SK-N-SH (cell line): ENCODE data around the gene GADD45B. TPM values are rescaled to one million over a fixed set of nuclear protein-coding genes. Genes with fewer than 3 reads are reported as not detected.

Source experiments
- CTCF ChIA-PET: fragments of 300-600, 350-600 bp; formaldehyde crosslinking; extraction: SDS; loops from one replicate; lab custom pipeline; 2021; lab: Yijun Ruan, JAX
- POLR2A ChIA-PET: fragments of 350-600 bp; sonication (Branson Sonifier 250); formaldehyde crosslinking; extraction: SDS; loops from one replicate; lab custom pipeline; 2020; ENCODE audit warnings: antibody characterized with exemption, inconsistent platforms; lab: Yijun Ruan, JAX
- DNase-seq: peaks from one replicate; pipeline ENCODE4 v3.0.0; 2012
- H2AFZ ChIP-seq: fragments of 200-600 bp; sonication (generic); 2 replicates; pipeline ENCODE4 v1.8.1; 2016; ENCODE audit warnings: antibody characterized with exemption, mild to moderate bottlenecking, low read depth
- H3F3A ChIP-seq: fragments of 200-600 bp; sonication (generic); replicated peaks from 2 replicates; pipeline ENCODE3; 2016; ENCODE audit warnings: antibody characterized with exemption, mild to moderate bottlenecking; ENCODE audit not compliant: insufficient read depth
- H3K27ac ChIP-seq, 2 experiments: fragments of 200-500 bp in 1 of 2; fragments of 200-600 bp in 1 of 2; sonication (Bioruptor generic) in 1 of 2; sonication (generic), shearing (Covaris generic) in 1 of 2; 2 replicates each; pipeline versions ENCODE4 v1.5.1 to v1.6.1; 2014 to 2016; ENCODE audit warnings: low read depth in 2 of 2, inconsistent platforms in 1 of 2, low read length in 1 of 2, mild to moderate bottlenecking in 1 of 2, mixed read lengths in 1 of 2
- H3K27me3 ChIP-seq: fragments of 200-600 bp; sonication (generic), shearing (Covaris generic); 2 replicates; pipeline ENCODE4 v1.6.1; 2016; ENCODE audit warnings: mixed run types; ENCODE audit not compliant: insufficient read depth
- H3K36me3 ChIP-seq, 2 experiments: fragments of 200-500 bp in 1 of 2; fragments of 200-600 bp in 1 of 2; sonication (Bioruptor generic) in 1 of 2; sonication (generic) in 1 of 2; replicated peaks in 1 of 2; 2 replicates each; pipeline versions ENCODE3 to v1.5.1; 2014 to 2016; ENCODE audit warnings: low read length in 1 of 2, mild to moderate bottlenecking in 1 of 2; ENCODE audit not compliant: insufficient read depth in 2 of 2, control insufficient read depth in 1 of 2
- H3K4me1 ChIP-seq, 2 experiments: fragments of 200-500 bp in 1 of 2; fragments of 200-600 bp in 1 of 2; sonication (Bioruptor generic) in 1 of 2; sonication (generic), shearing (Covaris generic) in 1 of 2; 2 replicates each; pipeline versions ENCODE4 v1.5.1 to v1.6.1; 2014 to 2016; ENCODE audit warnings: low read depth in 1 of 2, low read length in 1 of 2, mixed run types in 1 of 2; ENCODE audit not compliant: insufficient read depth in 2 of 2, control insufficient read depth in 1 of 2
- H3K4me2 ChIP-seq: fragments of 200-600 bp; sonication (generic), shearing (Covaris generic); 2 replicates; pipeline ENCODE4 v1.6.1; 2017; ENCODE audit warnings: mixed run types
- H3K4me3 ChIP-seq, 2 experiments: fragments of 200-500 bp in 1 of 2; fragments of 200-600 bp in 1 of 2; sonication (Bioruptor generic) in 1 of 2; sonication (generic), shearing (Covaris generic) in 1 of 2; 2 replicates each; pipeline versions ENCODE4 v1.5.1 to v1.8.1; 2014 to 2016; ENCODE audit warnings: low read depth in 2 of 2, inconsistent platforms in 1 of 2, low read length in 1 of 2, mild to moderate bottlenecking in 1 of 2, mixed read lengths in 1 of 2, moderate library complexity in 1 of 2
- H3K79me2 ChIP-seq: fragments of 200-600 bp; sonication (generic); 2 replicates; pipeline ENCODE4 v1.8.1; 2017; ENCODE audit warnings: mild to moderate bottlenecking; ENCODE audit not compliant: insufficient read depth
- H3K9ac ChIP-seq: fragments of 200-600 bp; sonication (generic); 2 replicates; pipeline ENCODE4 v1.6.1; 2017; ENCODE audit warnings: mixed run types
- H3K9me2 ChIP-seq: fragments of 200-600 bp; sonication (generic); 2 replicates; pipeline ENCODE4 v1.6.1; 2017; ENCODE audit warnings: mixed run types
- H3K9me3 ChIP-seq: fragments of 200-600 bp; sonication (generic); 2 replicates; pipeline ENCODE4 v1.6.1; 2017; ENCODE audit warnings: mixed run types, mild to moderate bottlenecking, moderate library complexity
- H4K20me1 ChIP-seq: fragments of 200-600 bp; sonication (generic); 2 replicates; pipeline ENCODE4 v1.6.1; 2017; ENCODE audit warnings: mild to moderate bottlenecking, mixed run types; ENCODE audit not compliant: insufficient read depth
- EP300 ChIP-seq, 2 experiments: IDR thresholded peaks; 2 replicates each; pipeline versions ENCODE4 v1.4.0 to v1.6.1; 2012; ENCODE audit warnings: borderline replicate concordance in 1 of 2, low read depth in 1 of 2, low read length in 1 of 2
- FOSL2 ChIP-seq: IDR thresholded peaks from 2 replicates; pipeline ENCODE4 v1.4.0; 2012; ENCODE audit warnings: low read depth, mild to moderate bottlenecking, moderate library complexity, borderline replicate concordance
- FOXJ3 ChIP-seq: sonication (generic); formaldehyde crosslinking; IDR thresholded peaks from 2 replicates; pipeline ENCODE4 v1.5.1; 2020; ENCODE audit warnings: mild to moderate bottlenecking, missing genetic modification reagents
- FOXM1 ChIP-seq: IDR thresholded peaks from 2 replicates; pipeline ENCODE4 v1.4.0; 2012; ENCODE audit warnings: low read depth, mild to moderate bottlenecking
- GABPA ChIP-seq: IDR thresholded peaks from 2 replicates; pipeline ENCODE4 v1.4.0; 2012; ENCODE audit warnings: low read depth, mild to moderate bottlenecking
- GATA2 ChIP-seq: sonication (generic); formaldehyde crosslinking; IDR thresholded peaks from 2 replicates; pipeline ENCODE4 v1.5.0; 2020; ENCODE audit warnings: mild to moderate bottlenecking, missing genetic modification reagents
- JUND ChIP-seq: IDR thresholded peaks from 2 replicates; pipeline ENCODE4 v1.4.0; 2012
- MAX ChIP-seq: IDR thresholded peaks from 2 replicates; pipeline ENCODE4 v1.4.0; 2012; ENCODE audit warnings: low read depth
- MEF2A ChIP-seq: IDR thresholded peaks from 2 replicates; pipeline ENCODE4 v1.4.0; 2012; ENCODE audit warnings: low read depth, borderline replicate concordance
- MXI1 ChIP-seq: IDR thresholded peaks from 2 replicates; pipeline ENCODE4 v1.6.1; 2012; ENCODE audit warnings: mild to moderate bottlenecking, low read depth, low read length, improper control_type of control experiment
- NFIC ChIP-seq: IDR thresholded peaks from 2 replicates; pipeline ENCODE4 v1.4.0; 2012; ENCODE audit warnings: borderline replicate concordance
- POLR2AphosphoS5 ChIP-seq: IDR thresholded peaks from 2 replicates; pipeline ENCODE4 v1.6.1; 2012; ENCODE audit warnings: low read depth, low read length
- RAD21 ChIP-seq: IDR thresholded peaks from 2 replicates; pipeline ENCODE4 v1.6.1; 2012; ENCODE audit warnings: mild to moderate bottlenecking, low read length
- RFX5 ChIP-seq: IDR thresholded peaks from 2 replicates; pipeline ENCODE4 v1.6.1; 2012; ENCODE audit warnings: mild to moderate bottlenecking, improper control_type of control experiment, low read length
- SIN3A ChIP-seq: IDR thresholded peaks from 2 replicates; pipeline ENCODE4 v1.6.1; 2012; ENCODE audit warnings: low read depth, mild to moderate bottlenecking, low read length, moderate library complexity, borderline replicate concordance
- TAF1 ChIP-seq: IDR thresholded peaks from 2 replicates; pipeline ENCODE4 v1.6.1; 2012; ENCODE audit warnings: low read depth, mild to moderate bottlenecking, low read length, moderate library complexity, borderline replicate concordance
- TEAD4 ChIP-seq: IDR thresholded peaks from 2 replicates; pipeline ENCODE4 v1.4.0; 2012; ENCODE audit warnings: mild to moderate bottlenecking, borderline replicate concordance; ENCODE audit not compliant: insufficient read depth
- WGBS: methylation state at CpG from one replicate; pipeline ENCODE4 v1.1.6; 2017; ENCODE audit warnings: low lambda C conversion rate; 5-methylcytosine and 5-hydroxymethylcytosine counted together
- polyA plus RNA-seq, 3 experiments: library from polyadenylated mRNA; depleted of rRNA; stranded (reverse); fragments of >200 nt; gene quantifications; 2 replicates each; pipeline ENCODE4 v1.2.3, GENCODE V29; 2012
- TF ChIP-seq, protein P1 (sequence below): fragments of 150-350 bp; IDR thresholded peaks from 2 replicates; pipeline ENCODE4 v1.6.1; 2016; ENCODE audit warnings: mild to moderate bottlenecking, low read depth, low read length
- TF ChIP-seq, protein P2 (sequence below): IDR thresholded peaks from 2 replicates; pipeline ENCODE4 v1.6.1; 2012; ENCODE audit warnings: mild to moderate bottlenecking, low read depth, low read length, moderate library complexity
- TF ChIP-seq, protein P3 (sequence below): fragments of 150-350 bp; IDR thresholded peaks from 2 replicates; pipeline ENCODE4 v1.6.1; 2017; ENCODE audit warnings: antibody characterized with exemption, low read length, low read depth, borderline replicate concordance
- TF ChIP-seq, protein P4 (sequence below): fragments of 200-600 bp; sonication (generic); IDR thresholded peaks from 2 replicates; pipeline ENCODE4 v1.6.1; 2017; ENCODE audit warnings: antibody characterized with exemption, mild to moderate bottlenecking, moderate library complexity

Gene GADD45B
- polyA plus RNA-seq, 1 of the 3 experiments (the other 2 are of a cell fraction) = 67.6 TPM

- H3K36me3 ChIP-seq = no peaks in the 10 kb centered on the region
- H3K27me3 ChIP-seq = no peaks in the 10 kb centered on the region
- TF ChIP-seq NFIC (no peak), FOXM1 (no peak), TEAD4 (no peak), GABPA (no peak), GATA2 (CRISPR knock-in tag) (no peak), MEF2A (no peak), POLR2AphosphoS5 (no peak), FOSL2 (no peak), TAF1 (no peak), SIN3A (no peak), JUND (no peak)
- TF ChIP-seq, protein P1, sequence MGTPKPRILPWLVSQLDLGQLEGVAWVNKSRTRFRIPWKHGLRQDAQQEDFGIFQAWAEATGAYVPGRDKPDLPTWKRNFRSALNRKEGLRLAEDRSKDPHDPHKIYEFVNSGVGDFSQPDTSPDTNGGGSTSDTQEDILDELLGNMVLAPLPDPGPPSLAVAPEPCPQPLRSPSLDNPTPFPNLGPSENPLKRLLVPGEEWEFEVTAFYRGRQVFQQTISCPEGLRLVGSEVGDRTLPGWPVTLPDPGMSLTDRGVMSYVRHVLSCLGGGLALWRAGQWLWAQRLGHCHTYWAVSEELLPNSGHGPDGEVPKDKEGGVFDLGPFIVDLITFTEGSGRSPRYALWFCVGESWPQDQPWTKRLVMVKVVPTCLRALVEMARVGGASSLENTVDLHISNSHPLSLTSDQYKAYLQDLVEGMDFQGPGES = no peak
- TF ChIP-seq, protein P2, sequence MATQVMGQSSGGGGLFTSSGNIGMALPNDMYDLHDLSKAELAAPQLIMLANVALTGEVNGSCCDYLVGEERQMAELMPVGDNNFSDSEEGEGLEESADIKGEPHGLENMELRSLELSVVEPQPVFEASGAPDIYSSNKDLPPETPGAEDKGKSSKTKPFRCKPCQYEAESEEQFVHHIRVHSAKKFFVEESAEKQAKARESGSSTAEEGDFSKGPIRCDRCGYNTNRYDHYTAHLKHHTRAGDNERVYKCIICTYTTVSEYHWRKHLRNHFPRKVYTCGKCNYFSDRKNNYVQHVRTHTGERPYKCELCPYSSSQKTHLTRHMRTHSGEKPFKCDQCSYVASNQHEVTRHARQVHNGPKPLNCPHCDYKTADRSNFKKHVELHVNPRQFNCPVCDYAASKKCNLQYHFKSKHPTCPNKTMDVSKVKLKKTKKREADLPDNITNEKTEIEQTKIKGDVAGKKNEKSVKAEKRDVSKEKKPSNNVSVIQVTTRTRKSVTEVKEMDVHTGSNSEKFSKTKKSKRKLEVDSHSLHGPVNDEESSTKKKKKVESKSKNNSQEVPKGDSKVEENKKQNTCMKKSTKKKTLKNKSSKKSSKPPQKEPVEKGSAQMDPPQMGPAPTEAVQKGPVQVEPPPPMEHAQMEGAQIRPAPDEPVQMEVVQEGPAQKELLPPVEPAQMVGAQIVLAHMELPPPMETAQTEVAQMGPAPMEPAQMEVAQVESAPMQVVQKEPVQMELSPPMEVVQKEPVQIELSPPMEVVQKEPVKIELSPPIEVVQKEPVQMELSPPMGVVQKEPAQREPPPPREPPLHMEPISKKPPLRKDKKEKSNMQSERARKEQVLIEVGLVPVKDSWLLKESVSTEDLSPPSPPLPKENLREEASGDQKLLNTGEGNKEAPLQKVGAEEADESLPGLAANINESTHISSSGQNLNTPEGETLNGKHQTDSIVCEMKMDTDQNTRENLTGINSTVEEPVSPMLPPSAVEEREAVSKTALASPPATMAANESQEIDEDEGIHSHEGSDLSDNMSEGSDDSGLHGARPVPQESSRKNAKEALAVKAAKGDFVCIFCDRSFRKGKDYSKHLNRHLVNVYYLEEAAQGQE = no peak
- no peaks in the 10 kb centered on the region for H4K20me1 ChIP-seq
- H3K4me3 ChIP-seq = no peak overlapping the region
- WGBS = 80% methylated on average over 16 of the region's 16 CpGs
- ChIA-PET CTCF (interaction anchor here (1.8 kb wide), 1 partner anchor 121 kb away, joined by 5 read pairs; no protein-coding TSS in a partner anchor), POLR2A (no interaction called here)
- H3K9ac ChIP-seq = no peak overlapping the region
- H3K9me3 ChIP-seq = no peaks in the 10 kb centered on the region
- no peaks in the 10 kb centered on the region for H3F3A ChIP-seq
- H3K4me1 ChIP-seq = no peaks in the 10 kb centered on the region
- no peaks in the 10 kb centered on the region for H3K9me2 ChIP-seq
- no peak overlapping the region for H3K27ac ChIP-seq
- H2AFZ ChIP-seq = no peak overlapping the region
- H3K4me2 ChIP-seq = no peak overlapping the region
- no peaks in the 10 kb centered on the region for H3K79me2 ChIP-seq
- no peak for DNase-seq
Measured at GRCh38 chr19:2514981-2515518, 39.1 kb downstream of the GADD45B start.

- Histone ChIP-seq H3K79me2 (no peaks in the 10 kb centered on the region), H4K20me1 (no peaks in the 10 kb centered on the region), H3K4me2 (no peak overlapping the region), H3K27ac (no peak overlapping the region), H3K9me2 (no peaks in the 10 kb centered on the region), H3K4me3 (no peak overlapping the region), H3K4me1 (no peaks in the 10 kb centered on the region), H3K9me3 (no peaks in the 10 kb centered on the region), H3K36me3 (no peaks in the 10 kb centered on the region), H3F3A (no peaks in the 10 kb centered on the region), H3K27me3 (no peaks in the 10 kb centered on the region), H2AFZ (no peak overlapping the region), H3K9ac (no peak overlapping the region)
- CTCF ChIA-PET = interaction anchor here (0.7 to 1.8 kb wide), 2 partner anchors 97 to 120 kb away, joined by 3 to 5 read pairs; no protein-coding TSS in a partner anchor
- WGBS = 91% methylated on average over 11 of the region's 18 CpGs
- POLR2A ChIA-PET = no interaction called here
- DNase-seq = no peak
- TF ChIP-seq FOXM1 = no peak
- TF ChIP-seq EP300 (IDR thresholded peaks at IDR 0.05; ENCODE audit: borderline replicate concordance in 1 of 2, low read depth in 1 of 2, low read length in 1 of 2) = no peak
- TF ChIP-seq MAX = no peak
- no peak for TF ChIP-seq MXI1
- no peak for TF ChIP-seq RAD21
- TF ChIP-seq NFIC = no peak
- TF ChIP-seq GATA2 (CRISPR knock-in tag) = no peak
- TF ChIP-seq, protein P3, sequence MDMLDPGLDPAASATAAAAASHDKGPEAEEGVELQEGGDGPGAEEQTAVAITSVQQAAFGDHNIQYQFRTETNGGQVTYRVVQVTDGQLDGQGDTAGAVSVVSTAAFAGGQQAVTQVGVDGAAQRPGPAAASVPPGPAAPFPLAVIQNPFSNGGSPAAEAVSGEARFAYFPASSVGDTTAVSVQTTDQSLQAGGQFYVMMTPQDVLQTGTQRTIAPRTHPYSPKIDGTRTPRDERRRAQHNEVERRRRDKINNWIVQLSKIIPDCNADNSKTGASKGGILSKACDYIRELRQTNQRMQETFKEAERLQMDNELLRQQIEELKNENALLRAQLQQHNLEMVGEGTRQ = no peak
- no peak for TF ChIP-seq FOXJ3
- TF ChIP-seq, protein P4, sequence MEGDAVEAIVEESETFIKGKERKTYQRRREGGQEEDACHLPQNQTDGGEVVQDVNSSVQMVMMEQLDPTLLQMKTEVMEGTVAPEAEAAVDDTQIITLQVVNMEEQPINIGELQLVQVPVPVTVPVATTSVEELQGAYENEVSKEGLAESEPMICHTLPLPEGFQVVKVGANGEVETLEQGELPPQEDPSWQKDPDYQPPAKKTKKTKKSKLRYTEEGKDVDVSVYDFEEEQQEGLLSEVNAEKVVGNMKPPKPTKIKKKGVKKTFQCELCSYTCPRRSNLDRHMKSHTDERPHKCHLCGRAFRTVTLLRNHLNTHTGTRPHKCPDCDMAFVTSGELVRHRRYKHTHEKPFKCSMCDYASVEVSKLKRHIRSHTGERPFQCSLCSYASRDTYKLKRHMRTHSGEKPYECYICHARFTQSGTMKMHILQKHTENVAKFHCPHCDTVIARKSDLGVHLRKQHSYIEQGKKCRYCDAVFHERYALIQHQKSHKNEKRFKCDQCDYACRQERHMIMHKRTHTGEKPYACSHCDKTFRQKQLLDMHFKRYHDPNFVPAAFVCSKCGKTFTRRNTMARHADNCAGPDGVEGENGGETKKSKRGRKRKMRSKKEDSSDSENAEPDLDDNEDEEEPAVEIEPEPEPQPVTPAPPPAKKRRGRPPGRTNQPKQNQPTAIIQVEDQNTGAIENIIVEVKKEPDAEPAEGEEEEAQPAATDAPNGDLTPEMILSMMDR = no peak
- TF ChIP-seq RFX5 = no peak
- no peak for TF ChIP-seq GABPA
Measured at GRCh38 chr19:2516727-2517126, 40.8 kb downstream of the GADD45B start.
